NB4 (cell line): ENCODE measurements around the gene ARHGAP15.

Experiments used
- DNase-seq: peaks from one replicate; pipeline ENCODE4 v3.0.0; 2010; ENCODE audit warnings: low read depth
- H3K4me3 ChIP-seq: one replicate; pipeline ENCODE4 v1.5.1; 2011; ENCODE audit warnings: mild to moderate bottlenecking, low read depth, low read length, moderate library complexity
- MYC ChIP-seq: IDR thresholded peaks from 2 replicates; pipeline ENCODE4 v1.6.1; 2011; ENCODE audit warnings: low read depth, low read length
- POLR2A ChIP-seq: IDR thresholded peaks from 2 replicates; pipeline ENCODE4 v1.6.1; 2011; ENCODE audit warnings: mild to moderate bottlenecking; ENCODE audit not compliant: insufficient read length; ENCODE audit errors: extremely low read depth
- TF ChIP-seq, protein P1 (sequence below): IDR thresholded peaks from 2 replicates; pipeline ENCODE4 v1.6.1; 2011; ENCODE audit warnings: low read depth, low read length
- TF ChIP-seq, protein P2 (sequence below): IDR thresholded peaks from one replicate; pipeline ENCODE4 v1.5.1; 2012; ENCODE audit warnings: low read depth, low read length

Gene ARHGAP15

DNA sequence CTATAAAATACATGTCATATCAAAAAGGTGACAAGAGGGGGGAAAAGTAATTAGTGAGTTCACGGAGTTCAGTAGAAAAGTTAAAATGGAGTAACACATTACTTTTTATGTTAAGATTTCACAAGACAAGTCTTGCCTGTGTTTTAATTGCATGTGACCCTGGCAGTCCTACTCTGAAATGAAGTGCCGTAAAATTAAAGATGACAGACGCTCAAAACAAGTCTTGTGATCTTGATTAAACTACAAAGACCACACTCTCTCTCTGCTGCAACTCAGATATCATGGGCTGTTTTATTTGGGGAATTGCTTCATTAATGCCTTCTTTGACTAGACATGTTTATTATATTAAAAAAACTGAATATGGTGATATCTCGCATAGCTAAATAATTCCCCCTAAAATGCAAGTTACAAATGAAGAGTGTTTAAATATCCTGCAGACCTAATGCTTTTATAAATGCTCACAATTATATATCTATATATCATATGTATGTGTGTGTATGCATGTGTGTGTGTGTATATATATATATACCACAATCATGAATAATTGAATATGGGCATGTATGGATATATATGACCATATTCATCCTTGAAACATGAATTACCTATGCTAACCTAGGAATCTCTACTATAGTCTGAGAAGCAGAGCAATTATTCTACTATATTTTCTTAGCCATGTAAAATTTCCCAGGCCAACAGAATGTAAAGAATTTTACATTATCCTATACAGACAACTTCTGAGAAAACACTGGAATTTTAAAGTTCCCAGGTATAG, 647.5 kb downstream of the ARHGAP15 start:
- H3K4me3 ChIP-seq: no peak overlapping the region
- no peak for TF ChIP-seq MYC
- TF ChIP-seq, protein P1, sequence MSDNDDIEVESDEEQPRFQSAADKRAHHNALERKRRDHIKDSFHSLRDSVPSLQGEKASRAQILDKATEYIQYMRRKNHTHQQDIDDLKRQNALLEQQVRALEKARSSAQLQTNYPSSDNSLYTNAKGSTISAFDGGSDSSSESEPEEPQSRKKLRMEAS: no peak
- TF ChIP-seq, protein P2, sequence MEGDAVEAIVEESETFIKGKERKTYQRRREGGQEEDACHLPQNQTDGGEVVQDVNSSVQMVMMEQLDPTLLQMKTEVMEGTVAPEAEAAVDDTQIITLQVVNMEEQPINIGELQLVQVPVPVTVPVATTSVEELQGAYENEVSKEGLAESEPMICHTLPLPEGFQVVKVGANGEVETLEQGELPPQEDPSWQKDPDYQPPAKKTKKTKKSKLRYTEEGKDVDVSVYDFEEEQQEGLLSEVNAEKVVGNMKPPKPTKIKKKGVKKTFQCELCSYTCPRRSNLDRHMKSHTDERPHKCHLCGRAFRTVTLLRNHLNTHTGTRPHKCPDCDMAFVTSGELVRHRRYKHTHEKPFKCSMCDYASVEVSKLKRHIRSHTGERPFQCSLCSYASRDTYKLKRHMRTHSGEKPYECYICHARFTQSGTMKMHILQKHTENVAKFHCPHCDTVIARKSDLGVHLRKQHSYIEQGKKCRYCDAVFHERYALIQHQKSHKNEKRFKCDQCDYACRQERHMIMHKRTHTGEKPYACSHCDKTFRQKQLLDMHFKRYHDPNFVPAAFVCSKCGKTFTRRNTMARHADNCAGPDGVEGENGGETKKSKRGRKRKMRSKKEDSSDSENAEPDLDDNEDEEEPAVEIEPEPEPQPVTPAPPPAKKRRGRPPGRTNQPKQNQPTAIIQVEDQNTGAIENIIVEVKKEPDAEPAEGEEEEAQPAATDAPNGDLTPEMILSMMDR: no peak
- no peak for TF ChIP-seq POLR2A
- no peak for DNase-seq

DNA sequence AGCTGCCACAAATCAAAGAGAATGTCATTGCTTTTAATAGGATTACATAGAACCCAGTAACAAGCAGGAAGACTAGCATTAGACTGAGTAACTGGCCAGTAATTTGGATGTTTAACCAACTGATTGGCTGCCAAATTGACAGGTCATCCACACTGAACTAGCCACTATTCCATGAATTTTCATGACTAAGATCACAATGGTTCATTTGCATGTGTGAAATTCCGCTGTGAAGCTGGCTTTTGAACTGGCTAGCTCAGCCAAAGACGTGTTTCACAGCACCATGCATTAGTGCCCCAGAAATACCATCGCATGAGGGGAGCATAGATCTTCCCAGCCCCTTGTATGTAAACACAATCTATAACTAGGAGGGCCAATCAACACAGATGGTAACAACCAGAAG, 649.8 kb downstream of the ARHGAP15 start:
- H3K4me3 ChIP-seq: no peak overlapping the region
- DNase-seq: no peak
- TF ChIP-seq, protein P1: no peak
- TF ChIP-seq, protein P2: no peak
- no peak for TF ChIP-seq POLR2A
- no peak for TF ChIP-seq MYC

DNA sequence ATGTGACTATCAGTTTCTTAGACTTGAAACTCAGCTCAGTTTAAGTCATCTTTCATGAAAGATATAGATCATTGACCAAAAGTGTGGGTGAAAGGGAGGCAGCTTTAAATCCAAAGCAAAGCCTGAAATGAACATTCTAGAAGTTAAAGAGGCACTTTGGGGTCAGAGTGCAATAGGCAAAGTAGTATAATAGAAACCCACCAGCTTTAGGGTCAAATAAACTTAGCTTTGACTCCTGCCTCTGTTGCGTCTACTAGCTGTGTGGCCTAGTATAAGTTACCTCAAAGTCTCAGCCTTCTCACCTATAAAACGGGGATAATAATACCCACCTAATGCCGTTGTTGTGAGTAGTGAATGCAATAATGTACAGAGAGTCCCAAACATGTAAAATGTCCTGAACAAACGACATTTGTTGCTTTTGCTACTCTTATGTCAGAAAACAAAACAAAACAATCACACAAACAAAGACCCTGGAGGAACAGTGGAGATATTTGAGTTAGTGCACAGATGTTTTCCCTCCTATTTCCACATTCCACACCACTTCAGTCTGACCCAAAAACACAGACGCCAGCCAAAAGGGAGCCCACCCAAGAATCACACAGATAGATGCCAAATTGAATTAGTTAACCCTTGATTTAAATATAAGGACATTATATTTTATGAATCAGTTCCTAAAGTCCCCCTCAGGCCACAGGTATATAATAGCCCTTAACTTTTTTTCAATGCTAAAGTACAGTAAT, 657.0 kb downstream of the ARHGAP15 start:
- H3K4me3 ChIP-seq: no peak overlapping the region
- TF ChIP-seq, protein P2: no peak
- TF ChIP-seq POLR2A (no peak), MYC (no peak)
- TF ChIP-seq, protein P1: no peak
- no peak for DNase-seq

DNA sequence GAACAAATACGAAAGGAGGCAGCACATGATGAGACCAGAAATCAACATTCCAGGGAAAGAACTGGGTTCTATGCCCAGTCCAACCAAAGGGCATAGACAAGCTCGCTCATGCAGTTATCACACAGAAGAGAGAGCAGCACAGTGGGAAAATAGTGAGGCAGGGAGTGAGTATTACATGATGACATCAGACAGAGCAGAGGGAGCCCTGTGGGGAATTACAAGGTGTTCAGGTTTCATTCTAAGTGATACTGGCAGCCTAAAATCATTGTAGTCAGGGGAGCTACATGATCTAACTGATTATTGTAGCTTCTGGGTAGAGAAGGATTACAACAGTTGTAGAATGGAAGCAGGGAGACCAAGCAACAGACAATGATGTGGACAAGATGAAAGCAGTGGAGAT, 658.5 kb downstream of the ARHGAP15 start:
- TF ChIP-seq, protein P1: no peak
- TF ChIP-seq, protein P2: no peak
- no peak for TF ChIP-seq POLR2A
- TF ChIP-seq MYC: no peak
- H3K4me3 ChIP-seq: no peak overlapping the region
- no peak for DNase-seq

DNA sequence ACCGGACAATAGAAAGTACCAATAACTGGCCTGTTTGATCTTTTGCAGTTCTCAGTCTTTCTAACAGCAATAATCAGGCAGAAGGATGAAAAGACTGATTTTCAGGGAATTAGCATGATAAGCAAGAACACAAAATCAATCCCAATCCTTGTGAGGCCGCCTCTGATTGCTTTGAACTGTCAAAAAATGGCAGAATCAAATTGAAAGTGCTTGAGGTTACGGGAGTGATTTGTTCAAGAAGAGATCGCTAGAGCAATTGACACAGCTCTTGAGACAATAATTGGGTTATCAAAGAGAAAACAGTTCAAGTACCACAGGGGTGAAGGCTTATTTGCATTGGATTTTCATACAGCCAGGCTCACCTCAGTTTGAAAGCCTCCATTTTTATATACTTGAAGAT, 663.4 kb downstream of the ARHGAP15 start:
- no peak for DNase-seq
- no peak overlapping the region for H3K4me3 ChIP-seq
- TF ChIP-seq, protein P2: no peak
- TF ChIP-seq POLR2A: no peak
- TF ChIP-seq, protein P1: no peak
- no peak for TF ChIP-seq MYC
